KMS-11 (cell line): ENCODE results near the gene C19orf67.

Experiments used
- H2AFZ ChIP-seq: fragments of 200-600 bp; sonication (generic); 2 replicates; pipeline ENCODE4 v1.6.1; 2016; ENCODE audit warnings: antibody characterized with exemption, mixed run types, low read depth
- H3K27ac ChIP-seq: fragments of 200-600 bp; sonication (generic); 2 replicates; pipeline ENCODE4 v1.6.1; 2016; ENCODE audit warnings: mild to moderate bottlenecking, mixed run types
- H3K27me3 ChIP-seq: fragments of 200-600 bp; sonication (generic); 2 replicates; pipeline ENCODE4 v1.6.1; 2017; ENCODE audit warnings: mild to moderate bottlenecking, low read depth, mixed run types, moderate library complexity; ENCODE audit not compliant: insufficient read depth
- H3K36me3 ChIP-seq: fragments of 200-600 bp; sonication (generic); 2 replicates; pipeline ENCODE4 v1.6.1; 2017; ENCODE audit warnings: mild to moderate bottlenecking, mixed run types; ENCODE audit not compliant: insufficient read depth
- H3K4me1 ChIP-seq: fragments of 200-600 bp; sonication (generic); 2 replicates; pipeline ENCODE4 v1.6.1; 2016; ENCODE audit warnings: mild to moderate bottlenecking, low read depth, mixed run types; ENCODE audit not compliant: poor library complexity, severe bottlenecking
- H3K4me2 ChIP-seq: fragments of 200-600 bp; sonication (generic); 2 replicates; pipeline ENCODE4 v1.7.0; 2016; ENCODE audit warnings: mild to moderate bottlenecking, mixed run types
- H3K4me3 ChIP-seq: fragments of 200-600 bp; sonication (generic); IDR thresholded peaks from 2 replicates; pipeline ENCODE4 v1.6.1; 2017; ENCODE audit warnings: low read depth, low read length, mixed read lengths; ENCODE audit not compliant: insufficient read depth
- H3K79me2 ChIP-seq: fragments of 200-600 bp; sonication (generic); 2 replicates; pipeline ENCODE4 v1.6.1; 2016; ENCODE audit warnings: low read depth, mixed run types; ENCODE audit not compliant: insufficient read depth
- H3K9ac ChIP-seq: fragments of 200-600 bp; sonication (generic); 2 replicates; pipeline ENCODE4 v1.6.1; 2016; ENCODE audit warnings: mild to moderate bottlenecking, mixed run types
- H4K20me1 ChIP-seq: fragments of 200-600 bp; sonication (generic); 2 replicates; pipeline ENCODE4 v1.6.1; 2016; ENCODE audit warnings: mild to moderate bottlenecking, mixed run types; ENCODE audit not compliant: insufficient read depth
- TF ChIP-seq, protein P1 (sequence below): fragments of 200-600 bp; sonication (generic); conservative IDR thresholded peaks from 2 replicates; pipeline ENCODE4 v1.6.1; 2017; ENCODE audit warnings: low read depth, mild to moderate bottlenecking, antibody characterized with exemption, low read length, moderate library complexity, mixed read lengths

Gene C19orf67

GRCh38 chr19:14112809-14113385, 27.3 kb upstream of the C19orf67 start:
- Histone ChIP-seq H4K20me1 (no peaks in the 10 kb centered on the region), H3K4me1 (peaks cover 10% of the 10 kb centered on the region), H3K36me3 (no peaks in the 10 kb centered on the region), H3K27ac (no peak overlapping the region), H3K9ac (no peak overlapping the region), H3K4me2 (no peak overlapping the region), H2AFZ (no peak overlapping the region), H3K4me3 (no peak overlapping the region), H3K27me3 (no peaks in the 10 kb centered on the region), H3K79me2 (no peaks in the 10 kb centered on the region; the same call in 1 of the 2 replicates)
- TF ChIP-seq, protein P1, sequence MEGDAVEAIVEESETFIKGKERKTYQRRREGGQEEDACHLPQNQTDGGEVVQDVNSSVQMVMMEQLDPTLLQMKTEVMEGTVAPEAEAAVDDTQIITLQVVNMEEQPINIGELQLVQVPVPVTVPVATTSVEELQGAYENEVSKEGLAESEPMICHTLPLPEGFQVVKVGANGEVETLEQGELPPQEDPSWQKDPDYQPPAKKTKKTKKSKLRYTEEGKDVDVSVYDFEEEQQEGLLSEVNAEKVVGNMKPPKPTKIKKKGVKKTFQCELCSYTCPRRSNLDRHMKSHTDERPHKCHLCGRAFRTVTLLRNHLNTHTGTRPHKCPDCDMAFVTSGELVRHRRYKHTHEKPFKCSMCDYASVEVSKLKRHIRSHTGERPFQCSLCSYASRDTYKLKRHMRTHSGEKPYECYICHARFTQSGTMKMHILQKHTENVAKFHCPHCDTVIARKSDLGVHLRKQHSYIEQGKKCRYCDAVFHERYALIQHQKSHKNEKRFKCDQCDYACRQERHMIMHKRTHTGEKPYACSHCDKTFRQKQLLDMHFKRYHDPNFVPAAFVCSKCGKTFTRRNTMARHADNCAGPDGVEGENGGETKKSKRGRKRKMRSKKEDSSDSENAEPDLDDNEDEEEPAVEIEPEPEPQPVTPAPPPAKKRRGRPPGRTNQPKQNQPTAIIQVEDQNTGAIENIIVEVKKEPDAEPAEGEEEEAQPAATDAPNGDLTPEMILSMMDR: no peak

- no peaks in the 10 kb centered on the region for H4K20me1 ChIP-seq
- no peak overlapping the region for H3K4me3 ChIP-seq
- peaks cover 10% of the 10 kb centered on the region for H3K4me1 ChIP-seq
- no peaks in the 10 kb centered on the region; the same call in 1 of the 2 replicates for H3K79me2 ChIP-seq
- H3K36me3 ChIP-seq: no peaks in the 10 kb centered on the region
- H2AFZ ChIP-seq: no peak overlapping the region
- H3K27me3 ChIP-seq: no peaks in the 10 kb centered on the region
- H3K9ac ChIP-seq: no peak overlapping the region
- H3K27ac ChIP-seq: no peak overlapping the region
- H3K4me2 ChIP-seq: no peak overlapping the region
- TF ChIP-seq, protein P1: no peak
Observed at GRCh38 chr19:14112051-14112808, 26.6 kb upstream of the C19orf67 start.

DNA sequence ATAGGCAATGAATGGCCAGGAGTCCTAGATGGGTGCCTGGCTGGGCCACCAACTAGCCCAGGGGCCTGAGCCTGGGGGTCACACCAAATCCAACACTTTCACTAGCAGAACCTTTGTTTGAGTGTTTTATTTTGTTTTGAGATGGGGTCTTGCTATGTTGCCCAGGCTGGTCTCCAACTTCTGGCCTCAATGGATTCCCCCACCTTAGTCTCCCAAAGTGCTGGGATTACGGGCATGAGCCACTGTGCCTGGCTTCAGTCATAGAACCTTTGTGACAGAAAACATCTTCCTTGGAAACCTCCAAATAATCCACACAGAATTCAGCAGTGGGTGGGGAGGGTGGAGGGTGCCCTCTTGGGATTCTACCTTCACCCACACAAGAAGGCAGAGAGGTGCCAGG, 25.9 kb upstream of the C19orf67 start:
- H3K27me3 ChIP-seq: no peaks in the 10 kb centered on the region
- no peaks in the 10 kb centered on the region for H4K20me1 ChIP-seq

DNA sequence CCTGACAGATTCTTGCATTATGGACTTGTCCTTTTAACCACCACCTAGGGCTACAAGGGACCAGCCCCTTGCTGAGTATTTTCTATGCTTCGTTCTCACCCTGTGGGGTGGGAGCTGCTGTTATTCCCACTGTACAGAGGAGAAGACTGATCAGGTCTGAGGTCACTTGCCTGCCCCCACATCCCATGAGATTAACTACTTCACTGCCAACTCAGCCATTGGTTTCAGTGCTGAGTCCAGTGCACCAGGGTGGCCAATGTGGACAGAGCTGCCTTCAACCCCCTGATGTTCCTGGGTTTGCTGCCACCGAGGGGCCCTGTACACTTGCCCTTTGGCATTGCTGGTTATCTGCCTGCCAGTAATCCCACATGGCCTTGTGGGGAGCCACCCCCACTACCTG, 25.1 kb upstream of the C19orf67 start:
- H4K20me1 ChIP-seq: no peaks in the 10 kb centered on the region
- no peak overlapping the region for H3K9ac ChIP-seq
- TF ChIP-seq, protein P1: no peak
- H3K36me3 ChIP-seq: no peaks in the 10 kb centered on the region
- H3K27ac ChIP-seq: no peak overlapping the region
- no peak overlapping the region for H3K4me2 ChIP-seq
- H2AFZ ChIP-seq: no peak overlapping the region
- peaks cover 3% of the 10 kb centered on the region for H3K4me1 ChIP-seq
- no peaks in the 10 kb centered on the region for H3K79me2 ChIP-seq
- H3K27me3 ChIP-seq: no peaks in the 10 kb centered on the region
- H3K4me3 ChIP-seq: no peak overlapping the region

More for the DNA sequence above, 25.9 kb upstream of the C19orf67 start:
- Histone ChIP-seq H3K4me3 (no peak overlapping the region), H3K27ac (no peak overlapping the region), H3K4me2 (no peak overlapping the region), H2AFZ (no peak overlapping the region), H3K36me3 (no peaks in the 10 kb centered on the region), H3K79me2 (no peaks in the 10 kb centered on the region; the same call in 1 of the 2 replicates), H3K4me1 (peaks cover 7% of the 10 kb centered on the region), H3K9ac (no peak overlapping the region)
- TF ChIP-seq, protein P1: no peak
